Measurements from ENCODE around the gene SERTAD4. TPM values are rescaled to one million over a fixed set of nuclear protein-coding genes. Genes with fewer than 3 reads are reported as not detected.
"Not testable (repeated sequence)": the region's sequence is repeated elsewhere in the genome, so short reads cannot be mapped to it uniquely, and the experiment has no call there.

Gene SERTAD4
- polyA plus RNA-seq, 6 donors from 2014 or later: not detected

DNA sequence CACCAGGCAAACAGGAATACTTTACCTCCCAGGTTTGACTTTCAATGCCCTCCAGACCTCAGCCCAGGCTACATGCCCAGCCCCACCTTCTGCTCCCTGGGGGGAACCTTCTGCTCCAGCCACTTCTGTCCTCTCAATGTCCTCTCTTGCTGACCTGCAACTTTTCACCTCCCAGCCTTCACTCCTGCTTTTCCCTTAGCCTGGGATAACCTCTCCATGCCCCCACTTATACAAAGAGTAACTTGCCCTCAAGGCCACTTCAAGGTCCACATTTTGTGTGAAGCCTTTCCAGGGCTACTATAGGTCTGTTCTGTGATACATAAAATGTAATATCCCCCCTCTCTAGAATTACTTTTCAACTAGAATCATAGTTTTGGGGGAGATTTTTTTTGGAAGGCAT, 21.7 kb downstream of the SERTAD4 start:
- Mint-ChIP-seq H3K27ac (no peak overlapping the region), H3K4me3 (peak overlapping the region in 4 of 8 donors; percentile 21 to 66 (median 26)), H3K27me3 (peaks cover 44 to 54% (median 48%) of the 10 kb centered on the region in 3 donors), H3K36me3 (no peaks in the 10 kb centered on the region), H3K9me3 (no peaks in the 10 kb centered on the region), H3K4me1 (peaks cover 13 to 21% (median 20%) of the 10 kb centered on the region in 3 donors)
- DNase-seq: no peak
- no peak for ATAC-seq (ENCODE audit: low read depth in 2 of 2)

DNA sequence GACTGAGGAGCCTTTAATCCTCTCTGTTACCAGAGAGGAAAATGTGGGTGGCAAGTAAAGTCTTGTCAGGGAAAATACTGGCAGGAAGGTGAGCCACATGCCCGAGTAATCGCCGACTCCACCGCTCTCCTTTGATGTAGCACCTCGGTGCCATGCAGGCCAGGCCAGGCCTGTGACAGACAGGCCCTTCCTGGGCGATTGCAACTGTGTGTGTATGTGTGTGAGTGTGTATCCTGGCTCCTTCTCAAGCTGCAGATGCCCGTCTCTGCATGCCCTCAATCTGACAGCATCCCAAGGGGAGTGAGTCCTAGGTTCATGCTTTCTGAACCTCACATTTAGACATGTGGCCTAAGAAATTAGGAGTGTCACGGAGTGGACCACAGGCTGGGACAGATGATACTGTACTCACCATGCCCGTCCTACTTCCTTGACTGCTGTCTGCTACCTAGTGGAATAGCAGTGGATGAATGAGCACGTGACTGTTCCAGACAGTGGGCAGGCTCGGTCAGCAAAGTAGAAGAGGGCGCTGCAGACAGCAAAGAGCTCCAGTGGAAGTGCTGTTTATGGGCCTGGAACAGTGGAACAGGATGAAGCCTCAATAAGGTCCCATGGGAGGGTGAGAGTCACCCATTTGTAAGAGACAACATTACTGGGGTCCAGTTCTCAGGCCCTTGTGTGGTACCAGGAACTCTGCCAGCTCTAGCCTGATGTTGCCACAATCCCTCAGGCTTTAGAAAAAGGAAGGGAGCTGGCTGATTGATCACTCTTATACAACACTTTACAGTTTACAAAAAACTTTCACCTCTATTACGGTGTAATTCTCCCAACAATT, 25.3 kb downstream of the SERTAD4 start:
- no peak overlapping the region for H3K4me3 Mint-ChIP-seq
- DNase-seq (no peak), ATAC-seq (ENCODE audit: low read depth in 2 of 2) (no peak)
- no peaks in the 10 kb centered on the region for H3K9me3 Mint-ChIP-seq
- peak overlapping the region in 1 of 6 donors; percentile 85 for H3K27ac Mint-ChIP-seq
- no peaks in the 10 kb centered on the region for H3K36me3 Mint-ChIP-seq
- H3K27me3 Mint-ChIP-seq: peaks cover 34 to 35% (median 34%) of the 10 kb centered on the region in 3 donors
- H3K4me1 Mint-ChIP-seq: no peaks in the 10 kb centered on the region

DNA sequence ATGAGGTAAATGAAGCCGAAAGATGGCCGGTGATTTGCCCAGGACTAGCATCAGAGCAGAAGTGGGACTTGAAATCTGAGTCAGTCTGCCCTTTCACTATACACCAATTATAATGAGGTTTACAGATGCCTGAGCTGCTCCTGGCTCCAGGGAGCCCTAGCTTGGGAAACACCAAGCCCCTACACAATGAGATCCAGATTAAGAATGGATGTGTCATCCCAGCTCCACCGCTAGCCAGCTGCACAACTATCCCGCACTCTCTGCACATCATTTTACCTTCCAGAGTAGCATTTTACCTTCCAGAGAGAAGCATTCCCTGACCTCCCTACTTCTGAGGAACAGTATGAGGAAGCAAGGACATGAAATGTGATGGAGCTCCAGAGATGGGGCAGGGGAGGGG, 27.0 kb downstream of the SERTAD4 start:
- no peaks in the 10 kb centered on the region for H3K9me3 Mint-ChIP-seq
- no peak overlapping the region for H3K4me3 Mint-ChIP-seq
- no peak overlapping the region for H3K27ac Mint-ChIP-seq
- DNase-seq: no peak
- H3K27me3 Mint-ChIP-seq: peaks cover 21 to 23% (median 22%) of the 10 kb centered on the region in 3 donors
- H3K4me1 Mint-ChIP-seq: no peaks in the 10 kb centered on the region
- no peak for ATAC-seq (ENCODE audit: low read depth in 2 of 2)
- no peaks in the 10 kb centered on the region for H3K36me3 Mint-ChIP-seq

DNA sequence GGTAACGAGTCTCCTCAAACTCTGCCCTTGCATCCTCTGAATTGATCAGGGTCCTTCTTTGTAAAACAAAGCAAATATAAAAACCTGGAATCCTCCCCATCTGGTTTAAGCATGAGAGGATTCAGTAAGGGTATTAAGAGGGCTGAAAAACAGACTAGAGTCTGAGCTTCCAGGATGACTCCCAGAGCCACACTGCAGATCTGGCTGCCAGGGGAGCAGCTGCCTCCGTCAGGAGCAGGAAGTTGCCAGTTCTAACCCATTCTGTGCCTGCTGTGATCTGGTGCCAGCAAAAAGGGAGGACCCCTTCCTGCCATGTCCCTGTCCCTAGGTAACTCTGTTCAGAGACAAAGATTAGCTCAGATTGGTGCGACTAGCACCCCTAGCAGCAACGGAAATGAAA, 27.5 kb downstream of the SERTAD4 start:
- no peak overlapping the region for H3K4me3 Mint-ChIP-seq
- no peaks in the 10 kb centered on the region for H3K9me3 Mint-ChIP-seq
- no peaks in the 10 kb centered on the region for H3K36me3 Mint-ChIP-seq
- H3K27me3 Mint-ChIP-seq: peaks cover 18 to 19% (median 18%) of the 10 kb centered on the region in 3 donors
- ATAC-seq (ENCODE audit: low read depth in 2 of 2) (no peak), DNase-seq (no peak)
- no peaks in the 10 kb centered on the region for H3K4me1 Mint-ChIP-seq
- H3K27ac Mint-ChIP-seq: no peak overlapping the region

DNA sequence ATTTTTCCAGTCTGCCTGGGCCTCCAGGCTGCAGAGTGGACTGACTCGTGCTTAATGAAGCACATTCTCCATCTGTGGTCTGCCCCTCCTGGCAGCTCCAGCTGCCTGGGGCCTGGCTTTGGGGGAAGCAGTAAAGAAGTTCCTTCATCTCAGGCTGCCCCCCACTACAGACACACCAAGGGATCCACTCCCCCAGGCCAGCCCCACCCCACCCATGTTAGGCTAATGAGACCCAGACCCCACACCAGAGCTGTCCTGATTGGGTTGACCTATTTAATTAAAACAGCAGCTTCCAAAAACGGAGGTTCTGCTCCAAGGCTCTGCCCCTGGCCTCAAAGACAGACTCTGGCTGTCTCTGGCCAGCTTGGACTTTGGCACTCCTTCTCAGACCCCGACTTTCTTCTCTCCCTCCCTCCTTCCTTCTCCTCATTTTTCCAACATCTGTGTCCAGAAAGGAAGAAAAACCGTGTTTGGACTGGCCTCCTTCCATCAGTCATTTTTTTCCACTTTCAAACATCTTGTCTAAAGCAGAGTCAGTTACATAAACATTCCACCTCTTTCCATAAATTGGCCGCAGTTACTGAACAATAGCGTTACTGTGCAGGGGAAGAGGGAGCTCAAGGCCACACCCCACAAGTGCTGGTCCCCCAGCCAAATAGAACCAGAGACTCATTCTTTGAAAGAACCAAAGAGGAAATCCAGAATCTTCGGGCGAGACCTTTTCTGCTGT, 29.7 kb downstream of the SERTAD4 start:
- Mint-ChIP-seq H3K27me3 (peaks cover 12 to 22% (median 13%) of the 10 kb centered on the region in 3 donors), H3K27ac (no peak overlapping the region), H3K9me3 (no peaks in the 10 kb centered on the region), H3K4me1 (no peaks in the 10 kb centered on the region), H3K4me3 (no peak overlapping the region), H3K36me3 (no peaks in the 10 kb centered on the region)
- no peak for ATAC-seq (ENCODE audit: low read depth in 2 of 2)
- DNase-seq: no peak

DNA sequence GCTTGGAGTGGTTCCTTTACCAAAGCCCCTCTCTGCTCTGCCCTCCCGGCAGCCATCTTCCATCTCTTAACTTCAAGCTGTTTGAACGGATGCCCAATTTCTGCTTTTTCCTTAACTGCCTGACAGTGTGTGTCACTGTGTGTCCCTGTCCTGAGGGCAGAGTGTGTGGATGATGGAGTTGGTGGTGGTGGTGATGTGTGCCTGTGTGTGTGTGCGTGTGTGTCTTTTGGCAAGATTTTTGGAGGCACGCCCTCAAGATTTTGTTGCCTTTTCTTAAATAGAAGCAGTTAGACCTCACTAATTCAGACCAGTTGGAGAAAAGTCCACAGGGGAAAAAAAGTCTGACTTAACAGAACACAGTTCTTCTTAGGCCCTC, 30.3 kb downstream of the SERTAD4 start:
- peaks cover 9 to 17% (median 10%) of the 10 kb centered on the region in 3 donors for H3K27me3 Mint-ChIP-seq
- ATAC-seq (ENCODE audit: low read depth in 2 of 2): no peak
- H3K36me3 Mint-ChIP-seq: no peaks in the 10 kb centered on the region
- H3K27ac Mint-ChIP-seq: no peak overlapping the region
- no peaks in the 10 kb centered on the region for H3K4me1 Mint-ChIP-seq
- no peaks in the 10 kb centered on the region for H3K9me3 Mint-ChIP-seq
- H3K4me3 Mint-ChIP-seq: no peak overlapping the region
- DNase-seq: no peak

DNA sequence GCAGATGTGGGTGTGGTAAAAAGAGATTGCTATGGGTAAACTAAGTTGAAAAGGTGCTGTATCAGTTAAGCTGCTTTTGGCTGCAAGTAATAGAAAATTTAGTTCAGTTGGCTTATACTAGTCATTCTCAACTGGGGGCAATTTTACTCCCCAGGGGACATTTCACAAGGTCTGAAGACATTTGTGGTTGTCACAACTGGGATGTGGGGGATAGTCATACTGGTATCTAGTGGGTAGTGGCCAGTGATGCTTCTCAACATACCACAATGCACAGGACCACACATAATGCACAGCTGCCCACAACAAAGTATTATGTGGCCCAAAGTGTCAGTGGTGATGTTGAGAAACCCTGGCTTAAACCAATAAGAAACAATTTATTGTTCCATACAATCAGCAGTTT, 31.4 kb downstream of the SERTAD4 start:
- H3K9me3 Mint-ChIP-seq: no peaks in the 10 kb centered on the region
- no peaks in the 10 kb centered on the region for H3K4me1 Mint-ChIP-seq
- H3K36me3 Mint-ChIP-seq: no peaks in the 10 kb centered on the region

DNA sequence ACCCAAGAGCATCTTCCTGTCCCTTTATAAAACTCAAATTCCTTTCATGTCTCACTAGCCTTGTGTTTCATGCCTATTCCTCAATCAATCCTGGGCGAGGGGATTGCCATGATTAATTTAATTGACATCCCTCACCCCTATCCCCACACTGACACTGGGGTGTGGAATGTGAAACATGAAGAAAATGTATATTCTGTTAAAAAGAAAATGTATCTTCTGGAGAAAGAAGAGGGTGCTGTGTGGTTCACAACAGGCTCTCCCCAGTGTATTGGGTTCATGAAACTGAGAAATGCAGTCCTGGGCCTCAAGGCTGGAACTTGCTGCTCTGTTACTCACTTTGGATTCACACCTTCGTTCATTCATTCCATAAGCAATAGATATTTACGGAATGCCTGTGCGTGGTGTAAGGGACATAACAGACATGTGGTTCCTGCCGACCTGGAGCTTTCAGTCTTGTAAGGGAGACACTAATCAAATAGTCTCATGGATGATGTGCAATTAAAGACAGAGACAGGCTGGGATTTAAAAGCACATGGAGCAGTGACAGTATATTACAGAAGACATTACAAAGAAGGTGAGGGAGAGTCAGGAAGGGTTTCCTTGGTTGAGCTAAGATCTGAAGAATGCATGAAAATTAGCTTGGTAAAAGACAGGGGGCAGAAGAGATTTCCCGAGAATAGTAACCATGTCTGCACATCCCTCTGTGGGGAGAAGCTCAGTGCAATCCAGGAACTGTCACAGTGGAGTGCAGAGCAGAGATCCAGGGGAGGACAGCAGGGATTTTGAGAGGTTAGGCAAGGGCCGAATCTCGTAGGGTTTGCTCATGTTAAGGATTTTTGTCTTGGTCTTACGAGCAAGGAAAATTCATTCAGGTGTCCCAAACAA, 32.1 kb downstream of the SERTAD4 start:
- DNase-seq: no peak
- no peaks in the 10 kb centered on the region for H3K4me1 Mint-ChIP-seq
- no peaks in the 10 kb centered on the region for H3K36me3 Mint-ChIP-seq
- H3K4me3 Mint-ChIP-seq: no peak overlapping the region
- peaks cover 18 to 25% (median 20%) of the 10 kb centered on the region in 3 donors for H3K27me3 Mint-ChIP-seq
- no peaks in the 10 kb centered on the region for H3K9me3 Mint-ChIP-seq
- no peak overlapping the region for H3K27ac Mint-ChIP-seq
- no peak for ATAC-seq (ENCODE audit: low read depth in 2 of 2)

More for the DNA sequence above, 31.4 kb downstream of the SERTAD4 start:
- Mint-ChIP-seq H3K27ac (no peak overlapping the region), H3K27me3 (peaks cover 10 to 18% (median 15%) of the 10 kb centered on the region in 3 donors), H3K4me3 (no peak overlapping the region)
- ATAC-seq (ENCODE audit: low read depth in 2 of 2): no peak
- no peak for DNase-seq

DNA sequence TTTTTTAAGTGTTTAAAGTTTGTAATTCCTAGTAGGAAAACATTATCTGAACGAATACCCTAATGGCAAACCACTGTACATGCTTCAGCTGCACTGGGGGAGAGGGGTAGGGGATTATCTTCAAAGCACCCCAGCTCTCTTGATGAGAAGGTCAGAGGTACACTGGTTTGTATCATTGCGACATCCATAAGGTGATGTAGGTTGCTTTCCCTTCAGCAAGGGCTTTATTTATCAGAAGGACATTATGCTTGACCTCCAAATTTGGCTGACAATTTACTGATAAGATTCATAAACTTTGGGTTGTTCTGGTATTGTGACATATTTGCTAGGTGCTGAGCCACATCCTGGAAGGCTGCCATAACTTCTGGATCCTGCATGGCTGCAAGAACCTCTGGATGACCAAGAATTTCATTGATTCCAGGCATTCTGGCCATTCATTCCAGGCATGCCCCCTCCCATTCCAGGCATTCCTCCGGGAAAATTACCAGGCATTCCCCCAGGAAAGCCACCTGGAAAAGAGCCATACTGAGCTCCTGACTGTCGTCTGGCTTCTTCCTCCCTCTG, 32.9 kb downstream of the SERTAD4 start:
- H3K4me1 Mint-ChIP-seq; H3K36me3 Mint-ChIP-seq; H3K9me3 Mint-ChIP-seq; H3K4me3 Mint-ChIP-seq; H3K27ac Mint-ChIP-seq; DNase-seq; ATAC-seq (ENCODE audit: low read depth in 2 of 2): not testable (repeated sequence)
- peaks cover 24 to 32% (median 26%) of the 10 kb centered on the region in 3 donors for H3K27me3 Mint-ChIP-seq

DNA sequence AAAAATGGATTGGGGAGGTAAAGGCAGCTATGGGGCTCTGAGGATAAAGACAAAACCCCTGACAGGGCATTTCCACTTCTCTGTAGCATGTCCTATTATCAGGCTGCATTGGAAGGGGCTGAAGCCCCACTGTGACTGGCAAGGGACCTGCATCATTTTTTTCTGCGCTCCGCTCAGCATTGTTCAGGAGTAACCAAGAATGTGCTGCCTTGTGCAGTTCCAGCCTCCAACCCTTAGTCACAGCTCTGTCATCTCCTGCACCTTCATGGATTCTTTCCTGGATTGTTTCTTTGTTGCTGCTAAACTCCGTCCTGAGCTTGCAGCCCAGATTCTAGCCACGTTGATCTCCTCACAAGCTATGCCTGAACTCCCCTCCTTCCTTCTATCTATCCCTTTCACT, 37.4 kb downstream of the SERTAD4 start:
- H3K27me3 Mint-ChIP-seq: peaks cover 32 to 51% (median 37%) of the 10 kb centered on the region in 3 donors
- no peaks in the 10 kb centered on the region for H3K36me3 Mint-ChIP-seq
- DNase-seq: no peak
- H3K4me1 Mint-ChIP-seq: no peaks in the 10 kb centered on the region
- H3K4me3 Mint-ChIP-seq: no peak overlapping the region
- no peaks in the 10 kb centered on the region for H3K9me3 Mint-ChIP-seq
- ATAC-seq (ENCODE audit: low read depth in 2 of 2): no peak
- H3K27ac Mint-ChIP-seq: no peak overlapping the region

DNA sequence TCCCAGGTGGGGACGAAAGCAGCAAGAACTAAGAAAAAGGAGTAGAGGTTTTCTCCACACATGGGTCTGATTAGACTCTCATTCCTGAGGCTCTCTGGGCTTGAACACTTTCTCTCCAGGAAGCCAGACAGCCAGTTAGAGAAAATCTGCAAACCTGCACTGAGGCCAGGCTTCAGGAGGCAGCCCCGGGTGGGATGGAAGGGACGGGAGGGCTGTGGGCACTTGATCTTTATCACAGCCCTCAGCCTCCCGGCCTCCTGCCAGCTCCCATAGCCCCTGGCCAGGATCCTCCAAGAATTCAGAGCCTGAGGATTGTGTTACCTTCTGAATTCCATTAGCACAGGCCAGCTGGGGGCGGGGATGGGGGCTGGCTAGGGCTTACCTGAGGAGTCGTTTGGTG, 40.1 kb downstream of the SERTAD4 start:
- Mint-ChIP-seq H3K4me1 (no peaks in the 10 kb centered on the region), H3K27me3 (peaks cover 33 to 43% (median 39%) of the 10 kb centered on the region in 3 donors), H3K27ac (no peak overlapping the region)

DNA sequence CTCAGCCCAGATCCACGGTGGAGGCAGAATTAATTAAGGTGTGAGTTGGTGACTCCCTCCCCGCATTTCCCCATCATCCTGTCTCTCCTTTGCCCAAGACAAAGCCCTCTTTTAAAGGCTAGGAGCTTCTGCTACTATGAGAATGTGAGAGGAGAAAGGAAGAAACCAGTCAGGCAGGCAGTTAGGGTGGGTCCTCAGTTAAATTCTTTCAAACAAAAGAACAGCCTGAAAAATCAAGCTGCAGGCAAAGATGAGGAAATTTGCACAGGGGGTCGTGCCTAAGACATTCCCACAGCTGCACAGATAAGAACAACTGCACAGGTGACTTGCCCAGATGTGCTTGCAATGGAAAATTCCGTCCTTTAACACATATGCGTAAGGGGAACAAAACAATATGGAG, 47.6 kb downstream of the SERTAD4 start:
- Mint-ChIP-seq H3K9me3 (peaks cover 17 to 49% (median 33%) of the 10 kb centered on the region in 7 donors), H3K27ac (peak overlapping the region in 1 of 6 donors; percentile 83), H3K4me1 (no peaks in the 10 kb centered on the region), H3K27me3 (peaks cover 40 to 47% (median 44%) of the 10 kb centered on the region in 3 donors), H3K4me3 (no peak overlapping the region), H3K36me3 (peaks cover 11 to 13% of the 10 kb centered on the region in 2 donors)
- DNase-seq: no peak
- no peak for ATAC-seq (ENCODE audit: low read depth in 2 of 2)

More for the DNA sequence above, 40.1 kb downstream of the SERTAD4 start:
- Mint-ChIP-seq H3K36me3 (no peaks in the 10 kb centered on the region), H3K4me3 (no peak overlapping the region), H3K9me3 (peaks cover 0 to under 1% (median 0%) of the 10 kb centered on the region in 7 donors)
- ATAC-seq (ENCODE audit: low read depth in 2 of 2) (no peak), DNase-seq (no peak)

DNA sequence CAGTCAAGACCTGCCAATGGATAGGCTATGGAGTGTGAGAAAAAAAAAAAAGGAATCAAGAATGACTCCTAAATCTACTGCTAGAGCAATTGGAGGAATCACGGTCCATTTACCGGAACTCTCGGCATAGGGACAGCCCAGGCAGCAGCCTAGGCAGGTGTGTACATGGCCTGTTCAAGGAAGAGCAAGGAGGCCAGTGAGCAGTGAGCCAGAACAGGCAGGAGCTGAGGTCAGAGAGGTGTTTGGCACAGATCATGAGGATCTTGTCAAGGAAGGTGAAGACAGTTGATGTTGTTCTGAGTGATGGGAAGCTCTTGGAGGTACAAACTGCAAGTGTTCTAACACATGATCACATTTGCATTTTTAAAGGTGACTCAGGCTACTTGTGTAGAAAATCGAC, 55.5 kb downstream of the SERTAD4 start:
- Mint-ChIP-seq H3K9me3 (peaks cover 0 to 4% (median 1%) of the 10 kb centered on the region in 7 donors), H3K4me3 (no peak overlapping the region), H3K27ac (no peak overlapping the region), H3K27me3 (peaks cover 53 to 71% (median 66%) of the 10 kb centered on the region in 3 donors), H3K4me1 (peaks cover 0 to 3% (median 0%) of the 10 kb centered on the region in 3 donors), H3K36me3 (peaks cover 0 to 5% of the 10 kb centered on the region in 2 donors)
- ATAC-seq (ENCODE audit: low read depth in 2 of 2) (no peak), DNase-seq (no peak)

Measured in naive B cell (primary cell).